ENCODE results near the gene TKTL2. TPM values are rescaled to one million over a fixed set of nuclear protein-coding genes. Genes with fewer than 3 reads are reported as not detected.

The TKTL2 gene, protein sequence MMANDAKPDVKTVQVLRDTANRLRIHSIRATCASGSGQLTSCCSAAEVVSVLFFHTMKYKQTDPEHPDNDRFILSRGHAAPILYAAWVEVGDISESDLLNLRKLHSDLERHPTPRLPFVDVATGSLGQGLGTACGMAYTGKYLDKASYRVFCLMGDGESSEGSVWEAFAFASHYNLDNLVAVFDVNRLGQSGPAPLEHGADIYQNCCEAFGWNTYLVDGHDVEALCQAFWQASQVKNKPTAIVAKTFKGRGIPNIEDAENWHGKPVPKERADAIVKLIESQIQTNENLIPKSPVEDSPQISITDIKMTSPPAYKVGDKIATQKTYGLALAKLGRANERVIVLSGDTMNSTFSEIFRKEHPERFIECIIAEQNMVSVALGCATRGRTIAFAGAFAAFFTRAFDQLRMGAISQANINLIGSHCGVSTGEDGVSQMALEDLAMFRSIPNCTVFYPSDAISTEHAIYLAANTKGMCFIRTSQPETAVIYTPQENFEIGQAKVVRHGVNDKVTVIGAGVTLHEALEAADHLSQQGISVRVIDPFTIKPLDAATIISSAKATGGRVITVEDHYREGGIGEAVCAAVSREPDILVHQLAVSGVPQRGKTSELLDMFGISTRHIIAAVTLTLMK
- total RNA-seq (not detected), polyA plus RNA-seq (not detected)
- long read RNA-seq, donor 1, result 0 reads
- long read RNA-seq, donor 2, result 0 reads
- long read RNA-seq, donor 3, result 0 reads
- long read RNA-seq, donor 4, result 0 reads
- long read RNA-seq, donor 5, result 0 reads
- long read RNA-seq, donor 6, result 0 reads
- long read RNA-seq, donor 7, result 0 reads
- long read RNA-seq, donor 8, result 0 reads
- long read RNA-seq, donor 9, result 0 reads
- long read RNA-seq, donor 10, result 0 reads

- Histone ChIP-seq H3K4me1 (replicated peaks in 1 of 2) (no peaks in the 10 kb centered on the region), H3K27me3 (no peaks in the 10 kb centered on the region), H3K4me3 (no peak within 1 kb of the TSS), H3K9me3 (replicated peaks in 1 of 3) (no peaks in the 10 kb centered on the region), H3K27ac (no peak within 1 kb of the TSS), H3K36me3 (replicated peaks in 1 of 2) (no peaks in the 10 kb centered on the region)
- intact Hi-C loops (cut with DNase I), result no loop called here
- TF ChIP-seq, protein P1, sequence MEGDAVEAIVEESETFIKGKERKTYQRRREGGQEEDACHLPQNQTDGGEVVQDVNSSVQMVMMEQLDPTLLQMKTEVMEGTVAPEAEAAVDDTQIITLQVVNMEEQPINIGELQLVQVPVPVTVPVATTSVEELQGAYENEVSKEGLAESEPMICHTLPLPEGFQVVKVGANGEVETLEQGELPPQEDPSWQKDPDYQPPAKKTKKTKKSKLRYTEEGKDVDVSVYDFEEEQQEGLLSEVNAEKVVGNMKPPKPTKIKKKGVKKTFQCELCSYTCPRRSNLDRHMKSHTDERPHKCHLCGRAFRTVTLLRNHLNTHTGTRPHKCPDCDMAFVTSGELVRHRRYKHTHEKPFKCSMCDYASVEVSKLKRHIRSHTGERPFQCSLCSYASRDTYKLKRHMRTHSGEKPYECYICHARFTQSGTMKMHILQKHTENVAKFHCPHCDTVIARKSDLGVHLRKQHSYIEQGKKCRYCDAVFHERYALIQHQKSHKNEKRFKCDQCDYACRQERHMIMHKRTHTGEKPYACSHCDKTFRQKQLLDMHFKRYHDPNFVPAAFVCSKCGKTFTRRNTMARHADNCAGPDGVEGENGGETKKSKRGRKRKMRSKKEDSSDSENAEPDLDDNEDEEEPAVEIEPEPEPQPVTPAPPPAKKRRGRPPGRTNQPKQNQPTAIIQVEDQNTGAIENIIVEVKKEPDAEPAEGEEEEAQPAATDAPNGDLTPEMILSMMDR (IDR thresholded peaks at IDR 0.05), result no peak
- no peak for TF ChIP-seq POLR2A (IDR thresholded peaks at IDR 0.05)
- DNase-seq, result no peak
- 87 to 92% (median 89%) methylated on average over 21 to 32 of the region's 32 CpGs for WGBS, 4 donors
Measured at GRCh38 chr4:163473576-163473975, at the start of gene TKTL2. TKTL2 (minus strand) TSS chr4:163473754; CDS start chr4:163473734, 20 bp downstream.

GRCh38 chr4:163515198-163515597 is 41.6 kb upstream of the TKTL2 start:
- WGBS, 4 donors, result 72 to 80% (median 75%) methylated on average over 8 of the region's 8 CpGs

GRCh38 chr4:163505374-163505773 is 31.8 kb upstream of the TKTL2 start:
- H3K4me3 ChIP-seq, result no peak overlapping the region
- H3K27me3 ChIP-seq, result no peaks in the 10 kb centered on the region
- intact Hi-C loops (cut with DNase I), result no loop called here
- 79 to 85% (median 83%) methylated on average over 3 of the region's 3 CpGs for whole genome bisulfite sequencing, 4 donors
- H3K4me1 ChIP-seq (replicated peaks in 1 of 2), result peaks cover 0 to 4% of the 10 kb centered on the region in 2 donors
- no peaks in the 10 kb centered on the region for H3K9me3 ChIP-seq (replicated peaks in 1 of 3)
- H3K36me3 ChIP-seq (replicated peaks in 1 of 2), result no peaks in the 10 kb centered on the region
- H3K27ac ChIP-seq, result no peak overlapping the region
- TF ChIP-seq, protein P1 (IDR thresholded peaks at IDR 0.05), result no peak
- no peak for TF ChIP-seq POLR2A (IDR thresholded peaks at IDR 0.05)
- DNase-seq, result no peak

More at GRCh38 chr4:163515198-163515597, 41.6 kb upstream of the TKTL2 start:
- Histone ChIP-seq H3K36me3 (replicated peaks in 1 of 2) (peaks cover 0 to 26% of the 10 kb centered on the region in 2 donors), H3K27ac (no peak overlapping the region), H3K27me3 (no peaks in the 10 kb centered on the region), H3K9me3 (replicated peaks in 1 of 3) (no peaks in the 10 kb centered on the region), H3K4me3 (no peak overlapping the region), H3K4me1 (replicated peaks in 1 of 2) (no peaks in the 10 kb centered on the region)
- peak in 4 of 7 donors; percentile 22 to 54 (median 26) for DNase-seq
- TF ChIP-seq POLR2A (IDR thresholded peaks at IDR 0.05), result no peak
- TF ChIP-seq, protein P1 (IDR thresholded peaks at IDR 0.05), result no peak
- intact Hi-C loops (cut with DNase I), result no loop called here

- Histone ChIP-seq H3K27me3 (no peaks in the 10 kb centered on the region), H3K4me1 (replicated peaks in 1 of 2) (peaks cover 0 to 22% of the 10 kb centered on the region in 2 donors), H3K27ac (no peak overlapping the region), H3K9me3 (replicated peaks in 1 of 3) (no peaks in the 10 kb centered on the region), H3K36me3 (replicated peaks in 1 of 2) (no peaks in the 10 kb centered on the region), H3K4me3 (no peak overlapping the region)
- WGBS, 4 donors, result 94 to 96% (median 95%) methylated on average over 1 of the region's 1 CpG
- TF ChIP-seq, protein P1 (IDR thresholded peaks at IDR 0.05), result no peak
- TF ChIP-seq POLR2A (IDR thresholded peaks at IDR 0.05), result no peak
- intact Hi-C loops (cut with DNase I), result no loop called here
- DNase-seq, result no peak
Measured at GRCh38 chr4:163500586-163500985, 27.0 kb upstream of the TKTL2 start.

Measured in adrenal gland (tissue), 19 donors.